GM12878 (cell line): ENCODE measurements around the gene TRABD2A. TPM values are rescaled to one million over a fixed set of nuclear protein-coding genes. Genes with fewer than 3 reads are reported as not detected.

Experiments
- ATAC-seq: fragments of 200-7000 bp; cut with Tn5 transposase; 3 replicates; pipeline ENCODE4 v1.9.1; 2020; ENCODE audit warnings: mild to moderate bottlenecking, moderate library complexity
- BruUV-seq: library from RNA; stranded (reverse); fragments of 400-500 nt; replicated peaks from 2 replicates; lab custom pipeline; 2021; lab: Mats Ljungman, UMichigan
- CTCF ChIA-PET: fragments of 300-600 bp; sonication (Branson Sonifier 250); formaldehyde crosslinking; extraction: SDS; loops from one replicate; lab custom pipeline; 2021; ENCODE audit warnings: inconsistent platforms; lab: Yijun Ruan, JAX
- POLR2A ChIA-PET: fragments of 350-600 bp; formaldehyde crosslinking; extraction: SDS; loops from one replicate; lab custom pipeline; 2021; ENCODE audit warnings: inconsistent platforms; lab: Charles Lee
- RAD21 ChIA-PET: fragments of 300-600 bp; sonication (Branson Sonifier 250); formaldehyde crosslinking; loops from one replicate; lab custom pipeline; 2023; ENCODE audit warnings: antibody characterized with exemption; ENCODE audit not compliant: unreplicated experiment; lab: Charles Lee
- SMC1A ChIA-PET: fragments of 300-600 bp; sonication (Branson Sonifier 250); formaldehyde crosslinking; loops from one replicate; lab custom pipeline; 2023; ENCODE audit not compliant: unreplicated experiment, uncharacterized antibody; lab: Charles Lee
- DNase-seq: peaks from one replicate; pipeline ENCODE4 v3.0.0-alpha.2; 2011; ENCODE audit warnings: low read depth, low spot score
- FAIRE-seq: peaks from 3 replicates; lab custom pipeline; 2011; peaks lifted over from hg19 to GRCh38; lab: Jason Lieb, UNC
- H2AFZ ChIP-seq: 2 replicates; pipeline ENCODE4 v1.6.0; 2011; ENCODE audit warnings: low read depth, low read length, control low read depth; ENCODE audit not compliant: control insufficient read depth
- H3K27ac ChIP-seq: 2 replicates; pipeline ENCODE4 v1.5.1; 2011; ENCODE audit warnings: control low read depth; ENCODE audit not compliant: control insufficient read depth, insufficient read depth
- H3K27me3 ChIP-seq, 2 experiments: replicated peaks in 1 of 2; 2 replicates each; pipeline versions ENCODE4 v1.6.0 to v1.6.1; 2011; ENCODE audit warnings: low read length in 1 of 2; ENCODE audit not compliant: control insufficient read depth in 2 of 2, insufficient read depth in 2 of 2
- H3K36me3 ChIP-seq, 2 experiments: 2 replicates each; pipeline ENCODE4 v1.5.1; 2011; ENCODE audit warnings: low read length in 1 of 2; ENCODE audit not compliant: control insufficient read depth in 2 of 2, insufficient read depth in 2 of 2
- H3K4me1 ChIP-seq: 2 replicates; pipeline ENCODE4 v1.6.1; 2011; ENCODE audit warnings: mild to moderate bottlenecking, low read length, moderate library complexity, mixed read lengths; ENCODE audit not compliant: control insufficient read depth, insufficient read depth
- H3K4me2 ChIP-seq: 2 replicates; pipeline ENCODE4 v1.6.0; 2011; ENCODE audit warnings: control low read depth; ENCODE audit not compliant: control insufficient read depth, insufficient read depth
- H3K4me3 ChIP-seq: fragments of 200-600 bp; sonication (generic); 2 replicates; pipeline ENCODE4 v1.5.1; 2016
- H3K79me2 ChIP-seq: 2 replicates; pipeline ENCODE4 v1.6.0; 2011; ENCODE audit warnings: low read length; ENCODE audit not compliant: control insufficient read depth, insufficient read depth
- H3K9ac ChIP-seq: 2 replicates; pipeline ENCODE4 v1.8.0; 2011; ENCODE audit warnings: low read length, control low read depth, mixed read lengths; ENCODE audit not compliant: control insufficient read depth, insufficient read depth
- H3K9me3 ChIP-seq: replicated peaks from 3 replicates; pipeline ENCODE4 v1.5.1; 2011; ENCODE audit warnings: mild to moderate bottlenecking, low read length; ENCODE audit not compliant: control insufficient read depth, insufficient read depth
- H4K20me1 ChIP-seq: 2 replicates; pipeline ENCODE4 v1.6.0; 2011; ENCODE audit not compliant: control insufficient read depth, insufficient read depth
- EP300 ChIP-seq, 2 experiments: fragments of 150-350 bp in 1 of 2; IDR thresholded peaks; 2 replicates each; pipeline ENCODE4 v1.6.1; 2011 to 2012; ENCODE audit warnings: low read depth in 2 of 2, low read length in 2 of 2, borderline replicate concordance in 1 of 2, improper control_type of control experiment in 1 of 2, inconsistent platforms in 1 of 2; ENCODE audit not compliant: control insufficient read depth in 1 of 2
- IKZF2 ChIP-seq, 2 experiments: fragments of 450-650 bp; IDR thresholded peaks; 2 replicates each; pipeline ENCODE4 v1.6.1; 2017; ENCODE audit warnings: mild to moderate bottlenecking in 2 of 2, moderate library complexity in 2 of 2
- POLR2A ChIP-seq: IDR thresholded peaks from 2 replicates; pipeline ENCODE4 v1.6.1; 2011; ENCODE audit warnings: low read depth, mild to moderate bottlenecking, low read length
- RB1 ChIP-seq: fragments of 450-650 bp; formaldehyde crosslinking; IDR thresholded peaks from 2 replicates; pipeline ENCODE4 v1.6.1; 2017; ENCODE audit warnings: mild to moderate bottlenecking, borderline replicate concordance
- SRF ChIP-seq, 2 experiments: IDR thresholded peaks; 2 replicates each; pipeline ENCODE4 v1.6.1; 2011; ENCODE audit warnings: low read depth in 2 of 2, low read length in 2 of 2, mild to moderate bottlenecking in 1 of 2, moderate library complexity in 1 of 2
- in situ Hi-C: fragments of 300-500 bp; cut with MboI; formaldehyde crosslinking; loops from 9 replicates; pipeline ENCODE4 v1.14.3; 2018; ENCODE audit warnings: mixed read lengths
- intact Hi-C: fragments of 100-400 bp; cut with micrococcal nuclease; formaldehyde crosslinking; loops from one replicate; pipeline ENCODE4 v1.14.2; 2022; ENCODE audit not compliant: unreplicated experiment
- polyA plus RNA-seq, 11 experiments: library from polyadenylated mRNA; depleted of rRNA in 4 of 11; unstranded in 6 of 11; stranded (reverse) in 5 of 11; fragments of >200 nt; fragmentation: Nextera tagmentation in 4 of 11; fragmentation: Illumina TruSeq in 1 of 11; extraction: Ambion mirVana in 4 of 11; extraction: Trizol in 1 of 11; gene quantifications; 1 replicate in 1 of 11; 2 replicates in 10 of 11; pipeline versions ENCODE4 v1.2.1 to v1.2.3, GENCODE V29; 2011 to 2016; ENCODE audit warnings: inconsistent platforms in 2 of 11, missing spikeins in 2 of 11, low read depth in 1 of 11
- total RNA-seq, 4 experiments: library from RNA; depleted of rRNA in 3 of 4; stranded (reverse); fragments of >200 nt in 3 of 4; fragmentation: Illumina TruSeq in 1 of 4; extraction: Trizol in 1 of 4; gene quantifications; 2 replicates each; pipeline versions ENCODE4 v1.2.1 to v1.2.3, GENCODE V29; 2013 to 2021
- TF ChIP-seq, protein P1 (sequence below): fragments of 450-650 bp; IDR thresholded peaks from 2 replicates; pipeline ENCODE4 v1.6.1; 2017; ENCODE audit warnings: mild to moderate bottlenecking
- TF ChIP-seq, protein P2 (sequence below): fragments of 150-350 bp; IDR thresholded peaks from 2 replicates; pipeline ENCODE4 v1.6.1; 2014; ENCODE audit warnings: mild to moderate bottlenecking, low read depth, low read length

The TRABD2A gene
- total and polyA plus RNA-seq, 10 of the 15 experiments (the other 5 are each of a cell fraction or from before 2014, with no cell fraction given), result 1.4 to 7.6 (median 4.1) TPM

DNA sequence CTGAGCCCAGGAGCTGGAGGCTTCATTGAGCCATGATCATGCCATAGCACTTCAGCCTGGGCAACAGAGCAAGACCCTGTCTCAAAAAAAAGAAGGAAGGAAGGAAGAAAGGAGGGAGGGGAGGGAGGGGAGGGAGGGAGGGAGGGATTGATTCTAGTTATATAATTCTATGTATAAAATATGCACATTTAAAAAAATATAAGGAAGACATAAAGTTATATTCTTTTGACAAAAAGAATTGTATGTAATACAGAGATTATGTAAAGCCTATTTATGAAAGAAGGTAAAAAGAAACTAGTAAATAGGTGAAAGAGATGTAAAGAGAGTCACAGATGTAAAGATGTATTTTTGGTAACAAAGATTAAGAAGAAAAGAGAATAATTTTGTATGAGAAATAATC, 42.1 kb upstream of the TRABD2A start:
- Histone ChIP-seq H3K4me3 (no peak overlapping the region), H3K27me3 (no peaks in the 10 kb centered on the region), H3K79me2 (peaks cover 10% of the 10 kb centered on the region), H3K9me3 (no peaks in the 10 kb centered on the region), H3K4me1 (peaks cover 38% of the 10 kb centered on the region), H3K36me3 (no peaks in the 10 kb centered on the region), H3K4me2 (no peak overlapping the region)
- FAIRE-seq, result no peak
- CTCF ChIA-PET, result interaction anchor here (0.7 to 4.8 kb wide), 5 partner anchors 16 to 54 kb away, joined by 3 to 275 read pairs (median 4); partner anchors contain the start of gene TRABD2A
- ATAC-seq, result no peak
- in situ Hi-C loops (no loop called here), intact Hi-C loops (no loop called here)
- no peak for DNase-seq
- SMC1A ChIA-PET, result interaction anchor here (1.0 to 7.9 kb wide), 7 partner anchors 17 to 376 kb away, joined by 3 to 176 read pairs (median 16); partner anchors contain the start of genes TMSB10 and TRABD2A
- no TSS peak for BruUV-seq
- RAD21 ChIA-PET, result interaction anchor here (0.9 to 4.5 kb wide), 3 partner anchors 18 to 34 kb away, joined by 3 to 67 read pairs (median 3); partner anchors contain the start of gene TMSB10
- TF ChIP-seq, protein P1, sequence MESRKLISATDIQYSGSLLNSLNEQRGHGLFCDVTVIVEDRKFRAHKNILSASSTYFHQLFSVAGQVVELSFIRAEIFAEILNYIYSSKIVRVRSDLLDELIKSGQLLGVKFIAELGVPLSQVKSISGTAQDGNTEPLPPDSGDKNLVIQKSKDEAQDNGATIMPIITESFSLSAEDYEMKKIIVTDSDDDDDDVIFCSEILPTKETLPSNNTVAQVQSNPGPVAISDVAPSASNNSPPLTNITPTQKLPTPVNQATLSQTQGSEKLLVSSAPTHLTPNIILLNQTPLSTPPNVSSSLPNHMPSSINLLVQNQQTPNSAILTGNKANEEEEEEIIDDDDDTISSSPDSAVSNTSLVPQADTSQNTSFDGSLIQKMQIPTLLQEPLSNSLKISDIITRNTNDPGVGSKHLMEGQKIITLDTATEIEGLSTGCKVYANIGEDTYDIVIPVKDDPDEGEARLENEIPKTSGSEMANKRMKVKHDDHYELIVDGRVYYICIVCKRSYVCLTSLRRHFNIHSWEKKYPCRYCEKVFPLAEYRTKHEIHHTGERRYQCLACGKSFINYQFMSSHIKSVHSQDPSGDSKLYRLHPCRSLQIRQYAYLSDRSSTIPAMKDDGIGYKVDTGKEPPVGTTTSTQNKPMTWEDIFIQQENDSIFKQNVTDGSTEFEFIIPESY, result no peak
- TF ChIP-seq SRF (IDR thresholded peaks at IDR 0.05; ENCODE audit: low read depth in 2 of 2, low read length in 2 of 2), result no peak
- TF ChIP-seq EP300 (IDR thresholded peaks at IDR 0.05; ENCODE audit: borderline replicate concordance in 1 of 2, control insufficient read depth in 1 of 2, low read depth in 2 of 2, low read length in 2 of 2), result no peak
- TF ChIP-seq, protein P2, sequence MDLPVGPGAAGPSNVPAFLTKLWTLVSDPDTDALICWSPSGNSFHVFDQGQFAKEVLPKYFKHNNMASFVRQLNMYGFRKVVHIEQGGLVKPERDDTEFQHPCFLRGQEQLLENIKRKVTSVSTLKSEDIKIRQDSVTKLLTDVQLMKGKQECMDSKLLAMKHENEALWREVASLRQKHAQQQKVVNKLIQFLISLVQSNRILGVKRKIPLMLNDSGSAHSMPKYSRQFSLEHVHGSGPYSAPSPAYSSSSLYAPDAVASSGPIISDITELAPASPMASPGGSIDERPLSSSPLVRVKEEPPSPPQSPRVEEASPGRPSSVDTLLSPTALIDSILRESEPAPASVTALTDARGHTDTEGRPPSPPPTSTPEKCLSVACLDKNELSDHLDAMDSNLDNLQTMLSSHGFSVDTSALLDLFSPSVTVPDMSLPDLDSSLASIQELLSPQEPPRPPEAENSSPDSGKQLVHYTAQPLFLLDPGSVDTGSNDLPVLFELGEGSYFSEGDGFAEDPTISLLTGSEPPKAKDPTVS, result no peak
- no peak for TF ChIP-seq POLR2A
- no peak for TF ChIP-seq RB1
- TF ChIP-seq IKZF2 (IDR thresholded peaks at IDR 0.05), result no peak
- TF ChIP-seq, all 136 proteins: peak for 0
- no peak overlapping the region for H2AFZ ChIP-seq
- POLR2A ChIA-PET, result interaction anchor here (1.0 to 3.9 kb wide), 4 partner anchors 11 to 39 kb away, joined by 3 to 39 read pairs (median 6); partner anchors contain the start of gene TMSB10
- no peak overlapping the region for H3K27ac ChIP-seq
- no peaks in the 10 kb centered on the region for H4K20me1 ChIP-seq
- no peak overlapping the region for H3K9ac ChIP-seq
